ENCODE results near the gene NISCH.

- no peak for TF ChIP-seq EZH2 (IDR thresholded peaks at IDR 0.05; ENCODE audit: borderline replicate concordance, insufficient read depth, low read depth, low read length, poor library complexity, severe bottlenecking)
- no peak for TF ChIP-seq CTCF (IDR thresholded peaks at IDR 0.05)
Observed at GRCh38 chr3:52429031-52429430, 26.4 kb upstream of the NISCH start.
